CD14-positive monocyte (primary cell): ENCODE data around the gene OR5B3. TPM values are rescaled to one million over a fixed set of nuclear protein-coding genes. Genes with fewer than 3 reads are reported as not detected.

Source experiments
- DNase-seq, 3 donors: peaks; one replicate each; pipeline ENCODE4 v3.0.0-alpha.2; 2011 to 2022
- H2AFZ ChIP-seq: 2 replicates; pipeline ENCODE4 v1.6.0; 2012; ENCODE audit warnings: mild to moderate bottlenecking, low read depth, low read length, inconsistent platforms; ENCODE audit not compliant: insufficient read depth, poor library complexity, severe bottlenecking
- H3K27ac ChIP-seq, 2 donors: 1 replicate in 1 of 2; 2 replicates in 1 of 2; pipeline ENCODE4 v1.5.1; 2012 to 2013; ENCODE audit warnings: low read length in 2 of 2, control low read depth in 1 of 2, inconsistent platforms in 1 of 2, low read depth in 1 of 2, mild to moderate bottlenecking in 1 of 2
- H3K27me3 ChIP-seq, 2 donors: one replicate each; pipeline versions ENCODE4 v1.6.0 to v1.6.1; 2011 to 2013; ENCODE audit warnings: low read length in 2 of 2; ENCODE audit not compliant: control insufficient read depth in 2 of 2, insufficient read depth in 2 of 2
- H3K36me3 ChIP-seq, 2 donors: replicated peaks in 1 of 2; 1 replicate in 1 of 2; 2 replicates in 1 of 2; pipeline versions ENCODE4 v1.5.1 to v1.6.1; 2012 to 2013; ENCODE audit warnings: low read length in 2 of 2, control low read depth in 1 of 2, inconsistent platforms in 1 of 2, mild to moderate bottlenecking in 1 of 2; ENCODE audit not compliant: insufficient read depth in 2 of 2, control insufficient read depth in 1 of 2
- H3K4me1 ChIP-seq, 2 donors: 1 replicate in 1 of 2; 2 replicates in 1 of 2; pipeline versions ENCODE4 v1.5.1 to v1.6.1; 2012 to 2013; ENCODE audit warnings: low read length in 2 of 2, control low read depth in 1 of 2, inconsistent platforms in 1 of 2, mild to moderate bottlenecking in 1 of 2, moderate library complexity in 1 of 2; ENCODE audit not compliant: insufficient read depth in 2 of 2, control insufficient read depth in 1 of 2
- H3K4me2 ChIP-seq: replicated peaks from 2 replicates; pipeline ENCODE3; 2012; ENCODE audit warnings: low read length, moderate library complexity, mild to moderate bottlenecking; ENCODE audit not compliant: poor library complexity, severe bottlenecking; ENCODE audit errors: extremely low read depth
- H3K4me3 ChIP-seq, 3 experiments: fragments of 200-600 bp in 1 of 3; sonication (generic) in 1 of 3; replicated peaks in 1 of 3; 1 replicate in 2 of 3; 2 replicates in 1 of 3; pipeline ENCODE4 v1.5.1; 2011 to 2013; ENCODE audit warnings: low read length in 3 of 3, mild to moderate bottlenecking in 3 of 3, control low read depth in 2 of 3, low read depth in 2 of 3, inconsistent platforms in 1 of 3, moderate library complexity in 1 of 3
- H3K79me2 ChIP-seq: 2 replicates; pipeline ENCODE4 v1.6.0; 2012; ENCODE audit warnings: mild to moderate bottlenecking, control low read depth, inconsistent platforms, low read length, moderate library complexity; ENCODE audit not compliant: insufficient read depth
- H3K9ac ChIP-seq: 2 replicates; pipeline ENCODE4 v1.6.0; 2017; ENCODE audit warnings: low read length, mild to moderate bottlenecking; ENCODE audit not compliant: insufficient read depth, poor library complexity, severe bottlenecking
- H3K9me3 ChIP-seq, 2 donors: replicated peaks in 1 of 2; 1 replicate in 1 of 2; 2 replicates in 1 of 2; pipeline versions ENCODE4 v1.5.1 to v1.6.1; 2012 to 2013; ENCODE audit warnings: low read length in 2 of 2, control low read depth in 1 of 2; ENCODE audit not compliant: control insufficient read depth in 1 of 2, insufficient read depth in 1 of 2
- H4K20me1 ChIP-seq: 2 replicates; pipeline ENCODE4 v1.6.0; 2012; ENCODE audit warnings: mild to moderate bottlenecking, low read length, control low read depth, moderate library complexity; ENCODE audit not compliant: insufficient read depth
- H3K27ac Mint-ChIP-seq, 7 donors: one replicate each; pipeline ENCODE4 v1.8.0; 2020; ENCODE audit warnings: mild to moderate bottlenecking in 7 of 7, mixed read lengths in 7 of 7, moderate library complexity in 6 of 7, inconsistent platforms in 2 of 7
- H3K27me3 Mint-ChIP-seq, 3 donors: one replicate each; pipeline ENCODE4 v1.8.0; 2021 to 2022; ENCODE audit warnings: low read depth in 3 of 3, mild to moderate bottlenecking in 3 of 3, mixed read lengths in 3 of 3, moderate library complexity in 3 of 3, inconsistent platforms in 1 of 3
- H3K36me3 Mint-ChIP-seq, 2 donors: one replicate each; pipeline ENCODE4 v1.8.0; 2020; ENCODE audit warnings: mixed read lengths in 2 of 2, inconsistent platforms in 1 of 2, mild to moderate bottlenecking in 1 of 2
- H3K4me1 Mint-ChIP-seq: one replicate; pipeline ENCODE4 v1.8.0; 2020; ENCODE audit warnings: mild to moderate bottlenecking, mixed read lengths
- H3K4me3 Mint-ChIP-seq, 2 donors: one replicate each; pipeline ENCODE4 v1.8.0; 2020; ENCODE audit warnings: mild to moderate bottlenecking in 2 of 2, mixed read lengths in 2 of 2, moderate library complexity in 1 of 2
- H3K9me3 Mint-ChIP-seq, 7 donors: one replicate each; pipeline ENCODE4 v1.8.0; 2020 to 2022; ENCODE audit warnings: mixed read lengths in 7 of 7, mild to moderate bottlenecking in 6 of 7, moderate library complexity in 6 of 7, inconsistent platforms in 2 of 7
- CTCF ChIP-seq: fragments of 200-600 bp; IDR thresholded peaks from one replicate; pipeline ENCODE4 v1.8.0; 2022; ENCODE audit warnings: antibody characterized with exemption, mild to moderate bottlenecking
- WGBS: methylation state at CpG from one replicate; pipeline ENCODE4 v1.1.5; 2013; ENCODE audit warnings: missing lambda C conversion rate; ENCODE audit not compliant: insufficient coverage; 5-methylcytosine and 5-hydroxymethylcytosine counted together
- intact Hi-C, 2 donors: fragments of 100-400 bp; cut with micrococcal nuclease; formaldehyde crosslinking; loops; one replicate each; pipeline versions ENCODE4 v1.15.0 to v1.15.1; 2023
- polyA plus RNA-seq, 3 donors: library from polyadenylated mRNA; depleted of rRNA in 1 of 3; unstranded in 2 of 3; stranded (reverse) in 1 of 3; fragments of 300-500 nt in 2 of 3; fragments of >200 nt in 1 of 3; fragmentation: Illumina TruSeq in 2 of 3; gene quantifications; 1 replicate in 2 of 3; 2 replicates in 1 of 3; pipeline ENCODE4 v1.2.3, GENCODE V29; 2012 to 2021

OR5B3 gene
- polyA plus RNA-seq, 3 donors: not detected

- H3K9me3 Mint-ChIP-seq: peaks cover 0 to 9% (median 3%) of the 10 kb centered on the region in 7 donors
- Histone ChIP-seq H3K79me2 (no peaks in the 10 kb centered on the region), H3K9ac (no peak overlapping the region), H3K4me2 (no peak overlapping the region), H4K20me1 (no peaks in the 10 kb centered on the region), H3K4me3 (no peak overlapping the region), H2AFZ (no peak overlapping the region), H3K27ac (no peak overlapping the region), H3K27me3 (no peaks in the 10 kb centered on the region), H3K4me1 (no peaks in the 10 kb centered on the region), H3K36me3 (no peaks in the 10 kb centered on the region), H3K9me3 (peaks cover 7 to 10% of the 10 kb centered on the region in 2 donors)
- WGBS: no CpG with 5 or more reads among the region's 2 CpGs
- no peaks in the 10 kb centered on the region for H3K36me3 Mint-ChIP-seq
- no peak overlapping the region for H3K4me3 Mint-ChIP-seq
- H3K4me1 Mint-ChIP-seq: no peaks in the 10 kb centered on the region
- intact Hi-C loops: no loop called here
- TF ChIP-seq CTCF: no peak
- H3K27ac Mint-ChIP-seq: no peak overlapping the region
- H3K27me3 Mint-ChIP-seq: no peaks in the 10 kb centered on the region
- DNase-seq: no peak
These were observed 11.1 kb downstream of the OR5B3 start for GRCh38 chr11:58395581-58395980.

GRCh38 chr11:58394195-58394594 lies 12.5 kb downstream of the OR5B3 start:
- Histone ChIP-seq H3K9me3 (peaks cover 7 to 13% of the 10 kb centered on the region in 2 donors), H3K4me3 (no peak overlapping the region), H3K4me2 (no peak overlapping the region), H3K4me1 (no peaks in the 10 kb centered on the region), H4K20me1 (no peaks in the 10 kb centered on the region), H3K79me2 (no peaks in the 10 kb centered on the region), H2AFZ (no peak overlapping the region), H3K27ac (no peak overlapping the region), H3K27me3 (no peaks in the 10 kb centered on the region), H3K36me3 (no peaks in the 10 kb centered on the region), H3K9ac (no peak overlapping the region)
- intact Hi-C loops: no loop called here
- no peak for DNase-seq
- no peak overlapping the region for H3K4me3 Mint-ChIP-seq
- no peaks in the 10 kb centered on the region for H3K36me3 Mint-ChIP-seq
- peaks cover 0 to 10% (median 5%) of the 10 kb centered on the region in 7 donors for H3K9me3 Mint-ChIP-seq
- H3K27me3 Mint-ChIP-seq: no peaks in the 10 kb centered on the region
- no peak overlapping the region for H3K27ac Mint-ChIP-seq
- no peaks in the 10 kb centered on the region for H3K4me1 Mint-ChIP-seq
- TF ChIP-seq CTCF: no peak
